ENCODE data around the gene TMEM245.

DNA sequence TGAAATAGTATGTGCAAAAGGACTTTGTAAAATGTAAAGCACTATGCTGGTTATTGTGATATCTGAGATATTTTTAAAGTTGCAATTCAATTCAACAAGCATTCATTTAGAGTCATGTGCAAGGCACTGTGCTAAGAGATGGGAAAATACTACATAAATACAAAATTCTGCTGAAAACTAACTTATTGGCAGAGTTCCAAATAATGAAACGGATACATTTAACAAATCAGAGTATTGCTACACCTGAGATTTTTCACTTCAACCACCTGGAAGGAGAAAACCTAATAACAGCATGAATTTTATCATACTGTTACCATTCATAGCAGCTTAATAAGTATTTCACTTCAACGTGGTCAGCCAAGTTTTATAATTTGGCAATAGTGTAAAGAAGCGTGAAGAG, 100.3 kb downstream of the TMEM245 start:
- TF ChIP-seq CTCF (IDR thresholded peaks at IDR 0.05) (no peak), EZH2phosphoT487 (IDR thresholded peaks at IDR 0.05) (no peak), EZH2 (IDR thresholded peaks at IDR 0.05) (no peak)
